NB4 (cell line): Measurements from ENCODE around the gene CUX1.

Experiments used
- POLR2A ChIP-seq: IDR thresholded peaks from 2 replicates; pipeline ENCODE4 v1.6.1; 2011; ENCODE audit warnings: mild to moderate bottlenecking; ENCODE audit not compliant: insufficient read length; ENCODE audit errors: extremely low read depth
- TF ChIP-seq, protein P1 (sequence below): IDR thresholded peaks from one replicate; pipeline ENCODE4 v1.5.1; 2012; ENCODE audit warnings: low read depth, low read length
- TF ChIP-seq, protein P2 (sequence below): IDR thresholded peaks from 2 replicates; pipeline ENCODE4 v1.6.1; 2011; ENCODE audit warnings: low read depth, low read length

DNA sequence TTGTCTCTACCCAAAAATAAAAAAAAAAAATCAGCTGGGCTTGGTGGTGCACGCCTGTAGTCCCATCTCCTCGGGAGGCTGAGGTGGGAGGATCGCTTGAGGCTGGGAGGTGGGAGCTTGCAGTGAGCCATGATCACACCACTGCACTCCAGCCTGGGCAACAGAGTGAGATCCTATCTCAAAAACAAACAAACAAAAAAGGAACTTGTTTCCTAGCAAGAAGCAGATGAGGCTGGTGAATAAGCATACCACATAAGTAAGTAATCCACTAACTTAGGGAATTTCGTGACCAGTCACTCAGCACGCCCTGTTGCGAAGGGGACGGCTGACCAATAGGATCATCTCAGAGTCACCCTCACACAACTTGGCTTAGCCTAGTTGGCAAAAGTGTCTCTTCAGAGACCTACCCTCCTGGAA is 64.6 kb downstream of the CUX1 start:
- TF ChIP-seq, protein P1, sequence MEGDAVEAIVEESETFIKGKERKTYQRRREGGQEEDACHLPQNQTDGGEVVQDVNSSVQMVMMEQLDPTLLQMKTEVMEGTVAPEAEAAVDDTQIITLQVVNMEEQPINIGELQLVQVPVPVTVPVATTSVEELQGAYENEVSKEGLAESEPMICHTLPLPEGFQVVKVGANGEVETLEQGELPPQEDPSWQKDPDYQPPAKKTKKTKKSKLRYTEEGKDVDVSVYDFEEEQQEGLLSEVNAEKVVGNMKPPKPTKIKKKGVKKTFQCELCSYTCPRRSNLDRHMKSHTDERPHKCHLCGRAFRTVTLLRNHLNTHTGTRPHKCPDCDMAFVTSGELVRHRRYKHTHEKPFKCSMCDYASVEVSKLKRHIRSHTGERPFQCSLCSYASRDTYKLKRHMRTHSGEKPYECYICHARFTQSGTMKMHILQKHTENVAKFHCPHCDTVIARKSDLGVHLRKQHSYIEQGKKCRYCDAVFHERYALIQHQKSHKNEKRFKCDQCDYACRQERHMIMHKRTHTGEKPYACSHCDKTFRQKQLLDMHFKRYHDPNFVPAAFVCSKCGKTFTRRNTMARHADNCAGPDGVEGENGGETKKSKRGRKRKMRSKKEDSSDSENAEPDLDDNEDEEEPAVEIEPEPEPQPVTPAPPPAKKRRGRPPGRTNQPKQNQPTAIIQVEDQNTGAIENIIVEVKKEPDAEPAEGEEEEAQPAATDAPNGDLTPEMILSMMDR = no peak
- TF ChIP-seq, protein P2, sequence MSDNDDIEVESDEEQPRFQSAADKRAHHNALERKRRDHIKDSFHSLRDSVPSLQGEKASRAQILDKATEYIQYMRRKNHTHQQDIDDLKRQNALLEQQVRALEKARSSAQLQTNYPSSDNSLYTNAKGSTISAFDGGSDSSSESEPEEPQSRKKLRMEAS = no peak
- no peak for TF ChIP-seq POLR2A
